LHCN-M2 (cell line): Measurements from ENCODE around the gene CCR9. TPM values are rescaled to one million over a fixed set of nuclear protein-coding genes. Genes with fewer than 3 reads are reported as not detected.

Experiments used
- DNase-seq: peaks from one replicate; pipeline ENCODE4 v3.0.0-alpha.2; 2012; ENCODE audit warnings: low read depth
- total RNA-seq: library from RNA; depleted of rRNA; stranded (reverse); fragments of >200 nt; gene quantifications from 2 replicates; pipeline ENCODE4 v1.2.3, GENCODE V29; 2014

Gene CCR9
- total RNA-seq, 1 experiment from 2014 or later, result not detected

- no peak for DNase-seq
Measured at GRCh38 chr3:45936261-45936660, 49.9 kb downstream of the CCR9 start.

- no peak for DNase-seq
Measured at GRCh38 chr3:45937206-45938042, 51.1 kb downstream of the CCR9 start.

- DNase-seq, result no peak
Measured at GRCh38 chr3:45938043-45938435, 51.7 kb downstream of the CCR9 start.

- peak; percentile 88 for DNase-seq
Measured at GRCh38 chr3:45938864-45939263, 52.5 kb downstream of the CCR9 start.

GRCh38 chr3:45939341-45939771 lies 53.0 kb downstream of the CCR9 start:
- peak; percentile 9 for DNase-seq

- no peak for DNase-seq
Measured at GRCh38 chr3:45940004-45940780, 53.8 kb downstream of the CCR9 start.

GRCh38 chr3:45940781-45941365 lies 54.5 kb downstream of the CCR9 start:
- no peak for DNase-seq

GRCh38 chr3:45942051-45942825 lies 55.9 kb downstream of the CCR9 start:
- DNase-seq, result no peak

- DNase-seq, result no peak
Measured at GRCh38 chr3:45943207-45943846, 57.0 kb downstream of the CCR9 start, which contains the start of gene CXCR6. Gene CXCR6 (plus strand): TSS chr3:45943464. CDS start chr3:45946482, 3,018 bp downstream.

- DNase-seq, result no peak
Measured at GRCh38 chr3:45944830-45945620, 58.7 kb downstream of the CCR9 start.

- peak; percentile 11 for DNase-seq
Measured at GRCh38 chr3:45946307-45946706, 60.0 kb downstream of the CCR9 start.

- no peak for DNase-seq
Measured at GRCh38 chr3:45946875-45947274, 60.5 kb downstream of the CCR9 start.

- DNase-seq, result no peak
Measured at GRCh38 chr3:45947361-45947760, 61.0 kb downstream of the CCR9 start.

GRCh38 chr3:45948311-45948781 lies 62.0 kb downstream of the CCR9 start:
- DNase-seq, result peak; percentile 47

- DNase-seq, result no peak
Measured at GRCh38 chr3:45948881-45949280, 62.5 kb downstream of the CCR9 start.

- no peak for DNase-seq
Measured at GRCh38 chr3:45949432-45949831, 63.1 kb downstream of the CCR9 start.

- DNase-seq, result no peak
Measured at GRCh38 chr3:45950131-45950530, 63.8 kb downstream of the CCR9 start.

GRCh38 chr3:45950686-45951600 lies 64.6 kb downstream of the CCR9 start:
- DNase-seq, result no peak

GRCh38 chr3:45951946-45952345 lies 65.6 kb downstream of the CCR9 start:
- DNase-seq, result no peak
